Stimulated activated CD8-positive, alpha-beta memory T cell treated with anti-CD3 and anti-CD28 coated beads, Interleukin-15, amount 100 ng/mL, for 24 hours (primary cell): Measurements from ENCODE around the gene PI4KA.

ENCODE experiments used
- DNase-seq: peaks from one replicate; pipeline ENCODE4 v3.0.0-alpha.2; 2020; ENCODE audit warnings: low read depth

Gene PI4KA

DNA sequence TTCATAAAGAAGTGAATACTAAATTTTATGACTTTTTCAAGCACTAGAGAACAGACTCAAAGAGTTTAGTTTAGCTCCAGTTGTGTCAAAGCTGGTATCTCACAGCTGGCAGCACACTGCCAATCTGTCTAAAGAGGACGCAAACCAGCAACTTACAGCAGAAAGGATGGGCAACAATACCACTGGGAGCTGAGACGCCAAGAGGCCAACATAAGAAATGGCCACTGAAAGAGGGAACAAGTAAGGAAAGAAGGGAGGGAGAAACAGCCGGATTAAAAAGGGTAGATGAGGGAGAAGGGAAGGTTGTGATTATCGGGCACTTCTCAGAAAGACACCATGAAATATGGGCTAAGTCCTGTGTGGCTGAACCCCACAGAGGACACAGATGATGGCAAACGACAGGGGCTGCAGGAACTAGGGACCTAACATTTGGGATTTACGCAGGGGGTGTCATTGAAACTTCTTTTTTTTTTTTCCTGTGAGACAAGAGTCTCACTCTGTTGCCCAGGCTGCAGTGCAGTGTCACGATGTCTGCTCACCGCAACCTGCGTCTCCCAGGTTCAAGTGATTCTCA is 43.0 kb downstream of the PI4KA start:
- DNase-seq = no peak

DNA sequence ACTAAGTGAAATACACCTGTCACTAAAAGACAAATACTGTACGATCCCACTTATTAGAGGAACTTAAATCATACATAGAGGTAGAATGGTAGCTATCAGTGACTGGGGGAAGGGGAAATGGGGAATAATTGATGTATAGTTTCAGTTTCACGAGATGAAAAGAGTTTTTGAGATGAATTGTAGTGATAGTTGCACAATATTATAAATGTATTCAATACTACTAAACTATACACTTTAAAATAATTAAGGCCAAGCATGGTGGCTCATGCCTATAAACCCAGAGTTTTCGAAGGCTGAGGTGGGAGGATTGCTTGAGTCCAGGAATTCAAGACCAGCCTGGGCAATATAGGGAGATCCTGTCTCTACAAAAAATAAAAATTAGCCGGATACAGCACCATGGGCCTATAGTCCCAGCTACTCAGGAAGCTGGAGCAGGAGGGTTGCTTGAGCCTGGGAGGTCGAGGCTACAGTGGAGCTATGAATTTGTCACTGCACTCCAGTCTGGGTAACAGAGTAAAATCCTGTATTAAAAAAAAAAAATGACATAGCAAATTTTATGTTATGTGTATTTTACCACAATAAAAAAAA is 44.3 kb downstream of the PI4KA start:
- no peak for DNase-seq

DNA sequence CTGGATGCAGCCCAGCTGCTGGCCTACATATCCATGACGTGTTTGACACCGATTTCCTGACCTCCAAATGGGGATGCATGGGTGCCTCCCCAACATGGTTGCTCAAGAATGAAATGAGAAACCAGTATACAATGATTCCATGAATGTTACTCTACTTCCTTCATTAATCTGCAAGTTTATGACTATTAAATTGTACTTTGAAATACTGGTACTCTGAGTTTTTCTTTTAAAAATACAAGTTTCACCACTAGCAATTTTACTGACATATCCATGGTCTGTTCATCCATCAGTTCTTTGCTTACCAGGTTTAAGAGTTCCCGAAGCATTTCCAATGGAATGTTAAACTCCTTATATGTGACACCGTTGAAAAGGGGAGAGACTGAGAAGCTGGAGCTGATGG is 45.6 kb downstream of the PI4KA start:
- DNase-seq = no peak

DNA sequence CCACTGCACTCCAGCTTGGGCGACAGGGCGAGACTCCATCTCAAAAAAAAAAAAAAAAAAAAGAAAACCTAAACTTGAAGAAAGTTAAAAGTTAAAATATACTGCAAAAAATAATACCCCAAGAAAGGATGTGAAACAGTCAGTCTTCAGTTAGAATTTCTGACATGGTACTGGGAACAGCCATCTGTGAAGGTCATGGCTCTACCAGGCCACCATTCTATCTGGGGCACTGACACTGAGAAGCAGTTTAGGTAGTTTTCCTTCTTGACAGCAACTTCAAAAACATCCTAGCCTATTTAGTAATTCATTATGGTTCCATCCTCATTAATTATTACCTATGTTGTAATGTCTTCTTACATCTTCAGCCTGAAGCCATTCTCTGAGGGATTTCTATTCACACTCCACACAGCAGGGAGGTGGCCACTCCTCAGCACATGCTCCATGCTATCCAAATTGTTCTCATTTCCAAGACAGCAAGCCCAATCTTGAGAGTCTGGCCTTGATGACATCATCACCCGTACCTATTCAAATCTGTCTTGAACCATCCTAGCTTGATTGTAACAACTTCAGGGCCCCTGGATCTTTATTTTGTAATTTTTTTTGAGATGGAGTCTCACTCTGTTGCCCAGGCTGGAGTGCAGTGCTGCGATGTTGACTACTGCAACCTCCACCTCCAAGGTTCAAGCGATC is 46.5 kb downstream of the PI4KA start:
- no peak for DNase-seq

- no peak for DNase-seq
Measured at GRCh38 chr22:20811171-20811570, 47.4 kb downstream of the PI4KA start.

GRCh38 chr22:20810645-20811044 is 48.0 kb downstream of the PI4KA start:
- DNase-seq = no peak

DNA sequence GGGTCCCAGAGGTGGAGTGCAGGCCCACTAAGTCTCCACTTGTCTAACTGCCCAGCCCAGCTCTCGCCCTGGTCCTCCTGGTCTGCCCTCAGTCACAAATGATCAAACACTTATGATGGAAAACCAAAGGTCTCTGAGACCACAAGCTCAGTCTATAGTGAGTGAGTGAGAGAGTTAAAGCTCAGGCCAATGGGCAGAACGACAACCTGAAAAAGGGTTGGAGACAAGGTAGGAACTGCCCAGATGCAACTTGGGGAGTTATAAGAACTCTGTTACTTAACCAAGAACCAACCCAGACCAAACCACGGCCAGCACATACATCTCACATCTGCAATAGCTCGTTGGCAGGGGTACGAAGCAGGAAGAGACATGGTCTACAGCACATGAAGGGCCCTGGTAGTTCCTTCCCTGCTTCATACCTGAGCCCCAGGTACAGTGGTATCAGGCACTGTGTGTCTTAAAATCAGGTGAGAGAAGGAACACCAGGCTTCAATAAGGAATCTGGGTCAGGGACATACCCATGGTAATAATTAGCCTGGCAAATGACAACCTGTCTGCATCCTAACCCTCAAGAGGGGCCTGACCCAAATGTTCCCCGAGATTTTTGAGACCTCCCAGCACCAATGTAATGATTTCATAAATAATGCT is 48.9 kb downstream of the PI4KA start:
- DNase-seq = no peak

DNA sequence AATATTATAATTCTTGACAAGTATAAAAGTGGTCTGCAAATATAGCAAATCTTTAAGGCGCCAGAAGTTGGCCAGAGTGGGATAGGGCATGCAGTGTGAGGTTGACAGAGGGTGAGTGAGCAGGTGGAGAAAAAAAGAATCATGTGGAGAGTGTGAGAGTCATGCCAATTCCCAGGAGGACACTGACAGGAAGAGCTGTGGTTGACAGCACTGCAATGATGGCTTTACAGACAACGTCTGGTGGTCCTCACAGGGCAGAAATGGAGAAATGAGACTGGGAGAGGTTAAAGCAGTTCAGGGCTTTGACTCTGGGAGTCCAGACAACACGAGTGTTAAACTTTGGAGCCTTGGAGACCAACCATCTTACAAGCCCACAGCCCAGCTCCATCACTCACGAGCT is 49.8 kb downstream of the PI4KA start:
- DNase-seq = no peak

DNA sequence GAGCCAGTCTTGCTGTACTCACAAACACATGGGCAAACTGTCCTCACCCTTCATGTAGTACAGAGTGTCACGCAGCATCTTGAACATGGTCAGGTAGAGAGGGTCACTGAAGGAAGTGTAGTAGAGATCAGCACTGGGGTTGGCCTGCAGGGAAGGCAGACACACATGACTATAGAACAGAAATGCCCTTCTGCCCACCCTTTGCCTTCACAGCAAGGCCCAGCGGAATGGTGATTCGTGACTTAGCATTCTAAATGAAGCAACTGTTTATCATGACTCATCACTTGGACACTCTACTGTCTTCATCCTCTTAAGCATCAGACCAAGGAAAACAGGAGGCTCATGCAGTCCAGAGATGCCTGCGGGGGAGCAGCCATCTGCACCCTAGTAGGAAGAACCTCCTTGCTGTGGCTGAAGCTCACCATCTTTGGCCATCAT is 51.3 kb downstream of the PI4KA start:
- no peak for DNase-seq

- no peak for DNase-seq
Measured at GRCh38 chr22:20805972-20806471, 52.6 kb downstream of the PI4KA start.

DNA sequence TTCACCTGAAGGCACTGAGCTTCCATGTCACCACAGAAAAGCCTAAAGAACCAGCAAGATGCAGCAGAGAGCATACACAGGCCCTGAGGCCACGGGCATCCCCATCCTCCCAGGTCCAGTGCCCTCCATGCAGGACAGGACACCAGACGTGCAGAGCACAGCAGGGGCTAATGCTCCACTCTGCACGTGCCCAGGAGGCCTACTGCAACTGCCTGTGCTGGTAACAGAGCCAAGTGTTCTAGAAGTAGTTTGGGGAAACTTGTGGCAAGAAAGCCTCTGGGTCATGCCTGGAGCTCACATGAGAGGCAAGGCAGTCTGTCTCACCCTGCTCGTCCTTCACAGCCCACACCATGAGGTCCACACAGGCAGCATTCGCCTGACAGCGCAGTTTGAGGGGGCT is 54.0 kb downstream of the PI4KA start:
- DNase-seq = no peak

- no peak for DNase-seq
Measured at GRCh38 chr22:20803696-20804324, 54.8 kb downstream of the PI4KA start.

DNA sequence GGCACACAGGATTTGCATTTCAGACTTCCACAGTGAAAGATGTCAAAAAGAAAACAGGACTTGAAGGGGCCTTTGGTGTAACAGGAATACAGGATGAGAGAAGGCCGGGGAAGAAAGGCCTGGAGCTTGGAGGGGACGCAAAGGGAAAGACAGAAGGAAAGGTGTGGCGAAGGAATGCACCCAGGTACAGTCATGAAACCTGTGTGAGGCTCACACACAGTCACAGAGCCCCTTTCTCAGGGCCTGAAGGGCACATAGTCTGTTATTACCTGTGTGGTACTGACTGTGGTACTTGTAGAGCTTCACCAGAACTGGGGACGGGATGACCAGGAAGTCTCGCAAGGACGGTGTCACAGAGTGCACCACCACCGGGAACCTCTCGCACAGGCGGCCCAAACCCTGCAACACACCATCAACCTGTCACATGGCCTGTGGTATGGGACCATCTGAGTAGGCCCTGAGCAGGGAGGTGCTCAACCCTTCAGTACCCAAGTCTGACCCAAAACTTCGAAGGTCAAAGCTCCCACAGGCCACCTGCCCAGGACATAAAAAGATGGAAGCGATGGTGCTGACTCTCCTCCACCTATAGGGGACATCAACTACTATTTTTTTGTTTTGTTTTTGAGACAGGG is 55.6 kb downstream of the PI4KA start:
- DNase-seq = no peak

- DNase-seq = no peak
Measured at GRCh38 chr22:20802452-20802851, 56.2 kb downstream of the PI4KA start.

- no peak for DNase-seq
Measured at GRCh38 chr22:20799449-20799848, 59.2 kb downstream of the PI4KA start.

DNA sequence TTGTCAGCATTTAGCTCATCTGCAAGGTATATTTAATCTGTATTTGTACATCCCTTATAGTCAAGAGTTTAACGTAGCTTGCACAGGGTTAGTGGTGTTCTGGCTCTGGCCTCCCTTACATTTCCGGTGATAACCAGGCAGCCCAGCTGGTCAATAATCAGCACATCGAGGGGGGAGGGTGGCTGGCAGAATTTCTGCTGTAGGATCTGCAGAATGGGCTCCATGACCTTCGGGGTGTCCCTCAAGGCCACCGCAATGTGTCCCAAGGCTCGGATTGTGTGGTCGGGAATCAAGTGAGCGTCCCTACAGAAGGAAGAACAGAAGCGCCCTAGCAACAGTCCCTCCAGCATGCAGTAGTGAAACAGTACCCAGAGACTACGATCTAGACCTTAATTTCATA is 59.6 kb downstream of the PI4KA start:
- no peak for DNase-seq

GRCh38 chr22:20798218-20798617 is 60.4 kb downstream of the PI4KA start:
- DNase-seq = no peak

DNA sequence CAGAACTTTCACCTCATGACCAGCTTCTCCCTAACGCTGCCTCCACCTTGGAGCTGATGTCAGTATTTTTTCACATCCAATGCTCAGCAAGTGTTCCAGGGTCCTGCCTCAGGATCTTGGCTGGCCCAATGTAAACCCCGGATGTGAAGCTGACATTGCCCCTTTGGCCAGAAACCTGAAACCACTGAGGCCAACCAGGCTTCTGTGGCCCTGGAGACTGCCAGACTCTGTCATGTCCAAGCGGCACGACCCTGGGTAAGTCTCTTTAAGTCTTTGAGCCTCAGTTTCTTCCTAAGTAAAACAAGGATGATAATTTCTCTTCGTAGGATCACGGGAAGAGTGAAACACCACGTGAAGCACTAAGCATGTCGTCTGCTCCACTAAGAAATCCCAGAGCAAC is 61.9 kb downstream of the PI4KA start:
- DNase-seq = no peak

- no peak for DNase-seq
Measured at GRCh38 chr22:20794650-20795413, 63.8 kb downstream of the PI4KA start.

GRCh38 chr22:20793748-20794649 is 64.6 kb downstream of the PI4KA start:
- DNase-seq = no peak
